Fibroblast of the aortic adventitia (primary cell): Measurements from ENCODE around the gene PLXNB1. TPM values are rescaled to one million over a fixed set of nuclear protein-coding genes. Genes with fewer than 3 reads are reported as not detected.
"Not testable (repeated sequence)": the region's sequence is repeated elsewhere in the genome, so short reads cannot be mapped to it uniquely, and the experiment has no call there.

Experiments used
- DNase-seq: peaks from one replicate; pipeline ENCODE4 v3.0.0-alpha.2; 2010; ENCODE audit warnings: low read depth
- H3K4me3 ChIP-seq: 2 replicates; pipeline ENCODE4 v1.5.1; 2011; ENCODE audit warnings: low read depth, mild to moderate bottlenecking, control low read depth, low read length, moderate library complexity
- CTCF ChIP-seq: IDR thresholded peaks from 2 replicates; pipeline ENCODE4 v1.5.1; 2011; ENCODE audit warnings: mild to moderate bottlenecking, low read length, control low read depth, inconsistent platforms; ENCODE audit not compliant: insufficient read depth
- total RNA-seq: library from RNA; depleted of rRNA; stranded (reverse); fragments of >200 nt; gene quantifications from 2 replicates; pipeline ENCODE4 v1.2.3, GENCODE V29; 2012; ENCODE audit warnings: low replicate concordance

Gene PLXNB1
- total RNA-seq, 1 donor: 30.0 TPM

- H3K4me3 ChIP-seq: no peak overlapping the region
- DNase-seq: no peak
- no peak for TF ChIP-seq CTCF
Observed at GRCh38 chr3:48464713-48465221, 34.9 kb upstream of the PLXNB1 start.

- no peak for TF ChIP-seq CTCF
- H3K4me3 ChIP-seq: no peak overlapping the region
- no peak for DNase-seq
Observed at GRCh38 chr3:48463703-48464102, 33.8 kb upstream of the PLXNB1 start.

- DNase-seq, H3K4me3 ChIP-seq: not testable (repeated sequence)
Observed at GRCh38 chr3:48461767-48462166, 31.9 kb upstream of the PLXNB1 start.

GRCh38 chr3:48460517-48460902 is 30.6 kb upstream of the PLXNB1 start:
- TF ChIP-seq CTCF: no peak
- no peak overlapping the region for H3K4me3 ChIP-seq
- no peak for DNase-seq

GRCh38 chr3:48459773-48460516 is 30.1 kb upstream of the PLXNB1 start:
- no peak for TF ChIP-seq CTCF
- no peak overlapping the region for H3K4me3 ChIP-seq
- DNase-seq: peak; percentile 34

- no peak overlapping the region for H3K4me3 ChIP-seq
- no peak for TF ChIP-seq CTCF
- no peak for DNase-seq
Observed at GRCh38 chr3:48459331-48459730, 29.4 kb upstream of the PLXNB1 start.

- no peak for TF ChIP-seq CTCF
- DNase-seq: no peak
Observed at GRCh38 chr3:48456456-48456855, 26.6 kb upstream of the PLXNB1 start.

More at GRCh38 chr3:48456456-48456855, 26.6 kb upstream of the PLXNB1 start:
- H3K4me3 ChIP-seq: no peak overlapping the region
